Activated T-cell treated with anti-CD3 and anti-CD28 coated beads, Interleukin-2, amount 50 U/mL, for 4 hours (primary cell): ENCODE results near the gene KIAA1549. TPM values are rescaled to one million over a fixed set of nuclear protein-coding genes. Genes with fewer than 3 reads are reported as not detected.

Source experiments
- ATAC-seq, 2 donors: fragments of 200-7000 bp; cut with Tn5 transposase; one replicate each; pipeline ENCODE4 v1.10.0; 2021
- DNase-seq: peaks from one replicate; pipeline ENCODE4 v3.0.0-alpha.2; 2020
- H3K27me3 Mint-ChIP-seq: one replicate; pipeline ENCODE4 v1.8.0; 2021; ENCODE audit warnings: low read depth, mixed read lengths
- H3K36me3 Mint-ChIP-seq: one replicate; pipeline ENCODE4 v1.8.0; 2022; ENCODE audit warnings: mixed read lengths; ENCODE audit not compliant: insufficient read depth
- H3K4me1 Mint-ChIP-seq: one replicate; pipeline ENCODE4 v1.8.0; 2021; ENCODE audit warnings: low read depth, mixed read lengths
- H3K4me3 Mint-ChIP-seq: one replicate; pipeline ENCODE4 v1.8.0; 2021; ENCODE audit warnings: mild to moderate bottlenecking, moderate library complexity, mixed read lengths
- H3K9me3 Mint-ChIP-seq: one replicate; pipeline ENCODE4 v1.8.0; 2021; ENCODE audit warnings: mixed read lengths
- total RNA-seq, 3 donors: library from RNA; stranded (reverse); gene quantifications; one replicate each; pipeline ENCODE4 v1.2.1, GENCODE V29; 2021

KIAA1549 gene
- total RNA-seq, 3 donors from 2014 or later: 0.27 to 0.53 (median 0.46) TPM

GRCh38 chr7:138895679-138896078 is 85.5 kb downstream of the KIAA1549 start:
- DNase-seq (no peak), ATAC-seq (no peak)
- no peaks in the 10 kb centered on the region for H3K36me3 Mint-ChIP-seq
- no peak overlapping the region for H3K4me3 Mint-ChIP-seq
- peaks cover 16% of the 10 kb centered on the region for H3K27me3 Mint-ChIP-seq
- H3K4me1 Mint-ChIP-seq: peaks cover 17% of the 10 kb centered on the region
- no peaks in the 10 kb centered on the region for H3K9me3 Mint-ChIP-seq

DNA sequence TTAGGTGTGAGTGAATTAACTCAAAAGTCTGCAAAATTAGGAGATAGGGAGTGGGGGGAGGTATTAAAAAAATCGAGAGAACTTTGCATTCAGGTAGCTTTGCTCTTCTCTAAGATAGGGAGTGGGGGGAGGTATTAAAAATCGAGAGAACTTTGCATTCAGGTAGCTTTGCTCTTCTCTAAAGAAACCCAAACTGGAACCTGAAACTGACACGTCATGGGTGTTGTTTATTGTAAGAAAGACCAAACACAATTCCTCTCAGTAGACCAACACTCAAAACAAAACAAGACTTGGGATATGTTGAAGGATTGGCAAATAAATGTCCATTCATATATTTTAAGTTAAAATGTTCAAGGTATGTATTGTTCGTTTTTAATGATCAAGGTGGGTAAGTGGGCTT is 87.9 kb downstream of the KIAA1549 start:
- Mint-ChIP-seq H3K4me3 (no peak overlapping the region), H3K36me3 (no peaks in the 10 kb centered on the region), H3K4me1 (peaks cover 7% of the 10 kb centered on the region), H3K9me3 (no peaks in the 10 kb centered on the region), H3K27me3 (peaks cover 13% of the 10 kb centered on the region)
- no peak for ATAC-seq
- no peak for DNase-seq

GRCh38 chr7:138892812-138893211 is 88.4 kb downstream of the KIAA1549 start:
- no peak for ATAC-seq
- Mint-ChIP-seq H3K27me3 (peaks cover 13% of the 10 kb centered on the region), H3K4me3 (no peak overlapping the region), H3K9me3 (no peaks in the 10 kb centered on the region), H3K4me1 (peaks cover 3% of the 10 kb centered on the region), H3K36me3 (no peaks in the 10 kb centered on the region)
- DNase-seq: no peak

- DNase-seq (no peak), ATAC-seq (no peak)
- no peaks in the 10 kb centered on the region for H3K9me3 Mint-ChIP-seq
- peaks cover 13% of the 10 kb centered on the region for H3K27me3 Mint-ChIP-seq
- peaks cover 2% of the 10 kb centered on the region for H3K4me1 Mint-ChIP-seq
- no peak overlapping the region for H3K4me3 Mint-ChIP-seq
- H3K36me3 Mint-ChIP-seq: no peaks in the 10 kb centered on the region
Observed at GRCh38 chr7:138892006-138892630, 89.1 kb downstream of the KIAA1549 start.

GRCh38 chr7:138891446-138891810 is 89.8 kb downstream of the KIAA1549 start:
- H3K9me3 Mint-ChIP-seq: no peaks in the 10 kb centered on the region
- peaks cover 4% of the 10 kb centered on the region for H3K4me1 Mint-ChIP-seq
- ATAC-seq (no peak), DNase-seq (no peak)
- H3K27me3 Mint-ChIP-seq: peaks cover 13% of the 10 kb centered on the region
- no peaks in the 10 kb centered on the region for H3K36me3 Mint-ChIP-seq
- H3K4me3 Mint-ChIP-seq: no peak overlapping the region

- Mint-ChIP-seq H3K27me3 (peaks cover 13% of the 10 kb centered on the region), H3K4me3 (no peak overlapping the region), H3K4me1 (peaks cover 6% of the 10 kb centered on the region)
Observed at GRCh38 chr7:138890499-138891445, 90.4 kb downstream of the KIAA1549 start.

DNA sequence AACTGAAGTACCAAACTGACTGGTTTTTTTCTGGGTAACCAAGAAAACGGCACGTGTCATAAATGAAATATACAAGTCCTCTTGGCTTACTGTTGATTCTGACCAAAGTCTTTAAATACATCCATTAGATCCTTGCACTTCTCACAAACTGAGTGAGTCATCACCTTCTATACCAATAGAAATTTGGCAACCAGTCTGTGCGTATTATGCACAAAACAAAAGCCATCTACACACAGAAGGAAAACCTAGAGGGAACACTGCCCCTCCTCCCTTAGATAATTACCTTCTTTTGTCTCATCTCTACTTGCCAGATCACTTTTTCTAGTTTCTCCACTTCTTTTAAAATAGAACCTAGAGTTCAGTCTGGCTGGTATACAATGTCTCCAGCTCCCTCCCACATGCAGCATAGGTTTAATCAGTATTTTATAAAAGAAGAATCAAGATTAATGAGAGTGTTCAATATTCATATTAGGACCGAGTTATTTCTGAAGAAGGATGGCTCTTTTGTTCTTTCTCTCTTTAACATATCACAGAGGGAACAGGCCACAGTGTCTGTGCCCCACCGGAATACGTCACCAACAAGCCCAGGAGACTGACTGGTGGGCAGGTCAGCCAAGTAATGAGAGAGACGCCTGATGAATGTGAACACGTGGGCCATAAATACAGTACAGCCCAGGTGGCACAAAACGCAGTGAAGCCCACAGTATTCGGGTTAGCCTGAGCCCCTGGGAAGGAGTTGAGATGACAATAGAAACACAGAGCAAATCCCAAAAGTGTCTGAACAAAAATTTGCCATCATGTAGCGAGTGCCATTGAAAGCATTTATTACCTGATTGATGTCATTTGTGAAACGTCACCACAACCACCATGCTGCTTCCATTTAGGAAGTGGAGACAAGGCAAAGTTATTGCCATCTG is 91.3 kb downstream of the KIAA1549 start:
- H3K9me3 Mint-ChIP-seq: no peaks in the 10 kb centered on the region
- DNase-seq: no peak
- H3K4me3 Mint-ChIP-seq: no peak overlapping the region
- H3K27me3 Mint-ChIP-seq: peaks cover 6% of the 10 kb centered on the region
- no peak for ATAC-seq
- peaks cover 6% of the 10 kb centered on the region for H3K4me1 Mint-ChIP-seq
- H3K36me3 Mint-ChIP-seq: no peaks in the 10 kb centered on the region

More at GRCh38 chr7:138890499-138891445, 90.4 kb downstream of the KIAA1549 start:
- no peaks in the 10 kb centered on the region for H3K9me3 Mint-ChIP-seq
- no peaks in the 10 kb centered on the region for H3K36me3 Mint-ChIP-seq
- ATAC-seq (no peak), DNase-seq (no peak)

GRCh38 chr7:138887872-138888656 is 93.1 kb downstream of the KIAA1549 start:
- Mint-ChIP-seq H3K4me3 (no peak overlapping the region), H3K4me1 (peaks cover 6% of the 10 kb centered on the region), H3K9me3 (no peaks in the 10 kb centered on the region), H3K36me3 (no peaks in the 10 kb centered on the region), H3K27me3 (no peaks in the 10 kb centered on the region)
- DNase-seq (no peak), ATAC-seq (no peak)

- ATAC-seq (no peak), DNase-seq (no peak)
- Mint-ChIP-seq H3K36me3 (no peaks in the 10 kb centered on the region), H3K27me3 (no peaks in the 10 kb centered on the region), H3K4me1 (peaks cover 10% of the 10 kb centered on the region), H3K9me3 (no peaks in the 10 kb centered on the region), H3K4me3 (no peak overlapping the region)
Observed at GRCh38 chr7:138887085-138887710, 94.0 kb downstream of the KIAA1549 start.

- H3K4me3 Mint-ChIP-seq: no peak overlapping the region
- DNase-seq (peak; percentile 12), ATAC-seq (peak; percentile 59 to 65)
- H3K9me3 Mint-ChIP-seq: no peaks in the 10 kb centered on the region
- H3K36me3 Mint-ChIP-seq: no peaks in the 10 kb centered on the region
- H3K4me1 Mint-ChIP-seq: peaks cover 17% of the 10 kb centered on the region
- no peaks in the 10 kb centered on the region for H3K27me3 Mint-ChIP-seq
Observed at GRCh38 chr7:138886501-138886917, 94.7 kb downstream of the KIAA1549 start.

GRCh38 chr7:138885383-138886147 is 95.6 kb downstream of the KIAA1549 start:
- no peaks in the 10 kb centered on the region for H3K27me3 Mint-ChIP-seq
- ATAC-seq (no peak), DNase-seq (no peak)
- no peak overlapping the region for H3K4me3 Mint-ChIP-seq
- no peaks in the 10 kb centered on the region for H3K9me3 Mint-ChIP-seq
- H3K36me3 Mint-ChIP-seq: no peaks in the 10 kb centered on the region
- peaks cover 18% of the 10 kb centered on the region for H3K4me1 Mint-ChIP-seq

DNA sequence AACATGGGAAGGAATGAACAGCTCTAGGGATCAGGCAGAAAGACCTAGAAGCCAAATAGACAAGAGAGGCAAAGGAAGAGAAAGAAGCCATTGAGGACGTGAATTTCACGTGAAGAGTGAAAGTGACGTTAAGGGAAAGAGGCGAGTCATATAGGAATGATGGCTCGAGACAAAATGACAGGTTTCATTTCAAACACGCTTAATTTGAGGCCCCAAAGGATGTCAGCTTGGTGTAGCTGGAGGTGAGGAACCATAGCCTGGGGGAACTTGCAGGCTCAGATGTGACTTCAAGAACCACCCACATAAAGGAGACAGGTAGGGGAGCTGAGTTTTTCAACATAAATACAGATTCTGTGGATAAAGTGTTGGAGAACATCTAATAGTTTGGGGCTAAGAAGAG is 98.9 kb downstream of the KIAA1549 start:
- DNase-seq (no peak), ATAC-seq (peak; percentile 65 to 76)
- no peaks in the 10 kb centered on the region for H3K9me3 Mint-ChIP-seq
- H3K27me3 Mint-ChIP-seq: no peaks in the 10 kb centered on the region
- peaks cover 17% of the 10 kb centered on the region for H3K4me1 Mint-ChIP-seq
- peak overlapping the region; percentile 6 for H3K4me3 Mint-ChIP-seq
- no peaks in the 10 kb centered on the region for H3K36me3 Mint-ChIP-seq
